GM18867 (cell line): ENCODE results near the gene PIGR.

Experiments
- ATAC-seq: cut with Tn5 transposase; IDR thresholded peaks from one replicate; pipeline ENCODE4 v1.9.1; 2021; ENCODE audit warnings: mild to moderate bottlenecking, moderate library complexity; ENCODE audit not compliant: unreplicated experiment

PIGR gene

GRCh38 chr1:206892351-206892984, 53.8 kb downstream of the PIGR start:
- ATAC-seq, result no peak

DNA sequence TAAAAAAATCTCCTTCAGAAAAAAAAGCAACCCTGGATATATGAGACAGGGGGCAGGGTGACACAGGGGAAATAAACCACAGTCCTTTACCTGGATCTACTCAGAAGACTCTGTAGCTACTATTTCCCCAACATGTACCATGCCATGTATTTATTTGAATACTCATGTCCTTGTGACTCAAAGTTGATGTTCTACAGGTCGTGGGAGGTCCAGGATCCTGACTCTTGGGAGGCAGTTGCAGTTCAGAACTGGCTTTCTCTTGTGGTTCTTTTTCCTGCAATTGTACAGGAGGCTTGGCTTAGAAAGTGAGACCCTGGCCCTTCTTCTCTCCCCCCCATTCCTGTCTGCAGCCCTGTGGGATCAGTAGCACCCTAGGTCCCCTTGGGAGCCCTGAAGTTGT, 54.9 kb downstream of the PIGR start:
- ATAC-seq, result no peak

DNA sequence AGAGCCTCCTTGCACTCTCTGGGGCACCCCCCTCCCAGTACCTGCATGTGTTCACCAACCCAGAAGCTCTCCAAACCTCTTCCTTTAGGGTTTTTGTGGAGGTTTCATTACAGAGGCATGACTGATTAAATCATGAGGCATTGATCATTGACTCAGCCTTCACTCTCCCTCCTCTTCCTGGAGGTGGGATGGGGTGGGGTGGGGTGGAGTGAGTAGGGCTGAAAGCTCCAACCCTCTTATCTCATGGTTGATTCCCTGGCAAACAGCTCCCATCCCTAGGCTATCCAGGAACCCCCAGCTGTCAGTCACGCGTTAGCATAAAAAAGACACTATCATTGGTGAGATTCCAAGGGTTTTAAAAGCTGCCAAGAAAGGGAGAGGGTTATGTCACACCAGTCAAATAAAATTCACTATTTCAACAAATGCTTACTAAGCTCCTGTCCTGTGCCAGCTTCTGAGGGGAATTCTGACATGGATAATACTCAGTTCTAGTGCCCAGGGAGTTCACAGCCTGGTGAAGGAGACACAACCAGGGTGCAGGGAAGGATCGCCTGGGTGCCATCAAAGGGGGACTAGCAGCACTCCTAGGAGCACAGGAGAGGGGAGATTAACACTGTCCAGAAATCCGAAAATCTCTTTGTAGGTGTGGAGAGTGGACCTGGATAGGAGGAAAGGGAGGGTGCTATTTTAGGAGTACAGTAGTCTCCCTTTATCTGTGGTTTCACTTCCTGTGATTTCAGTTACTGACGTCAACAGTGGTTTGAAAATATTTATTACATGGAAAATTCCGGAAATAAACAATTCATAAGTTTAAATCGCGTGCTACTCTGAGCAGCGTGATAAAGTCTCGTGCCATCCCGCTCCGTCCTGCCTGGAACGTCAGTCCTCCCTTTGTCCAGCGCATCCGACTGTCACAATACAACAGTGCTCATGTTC, 55.9 kb downstream of the PIGR start:
- no peak for ATAC-seq

DNA sequence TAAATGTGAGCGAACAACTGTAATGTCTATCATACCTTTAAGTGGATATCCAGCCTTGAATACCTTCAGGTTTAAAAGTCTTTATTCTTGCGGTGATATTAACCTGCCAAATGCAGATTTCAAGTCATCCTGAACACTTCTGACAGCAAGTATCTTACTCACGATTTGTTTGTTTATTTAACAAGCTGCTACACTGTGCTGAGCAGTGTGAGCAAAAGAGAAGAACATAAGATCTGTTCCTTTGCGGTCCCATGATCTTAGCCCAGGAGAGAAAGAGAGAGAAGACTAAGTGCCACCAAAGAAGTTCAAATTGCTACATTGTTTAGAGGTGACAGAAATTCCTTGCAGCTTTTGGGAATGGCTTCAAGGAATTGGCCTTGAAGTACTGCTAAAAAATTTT, 58.6 kb downstream of the PIGR start:
- no peak for ATAC-seq

DNA sequence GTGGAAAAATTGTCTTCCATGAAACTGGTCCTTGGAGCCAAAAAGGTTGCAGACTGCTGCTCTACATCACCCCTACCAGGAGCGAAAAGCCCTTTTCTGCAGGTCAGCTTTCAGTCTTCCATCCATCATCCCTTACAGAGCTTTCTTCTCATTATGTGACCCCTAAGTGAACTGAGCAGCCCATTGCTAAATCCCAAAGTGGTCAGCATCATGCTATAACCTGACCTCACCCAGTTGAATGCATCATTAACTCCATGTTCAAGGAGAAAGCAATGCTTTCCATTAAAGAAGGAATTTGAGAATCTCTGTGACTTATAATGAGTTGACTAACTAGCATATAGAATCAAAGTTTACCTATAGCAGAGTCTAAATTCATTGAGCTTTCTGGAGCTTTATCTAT, 59.4 kb downstream of the PIGR start:
- ATAC-seq, result no peak

GRCh38 chr1:206885341-206886060, 60.8 kb downstream of the PIGR start:
- no peak for ATAC-seq

DNA sequence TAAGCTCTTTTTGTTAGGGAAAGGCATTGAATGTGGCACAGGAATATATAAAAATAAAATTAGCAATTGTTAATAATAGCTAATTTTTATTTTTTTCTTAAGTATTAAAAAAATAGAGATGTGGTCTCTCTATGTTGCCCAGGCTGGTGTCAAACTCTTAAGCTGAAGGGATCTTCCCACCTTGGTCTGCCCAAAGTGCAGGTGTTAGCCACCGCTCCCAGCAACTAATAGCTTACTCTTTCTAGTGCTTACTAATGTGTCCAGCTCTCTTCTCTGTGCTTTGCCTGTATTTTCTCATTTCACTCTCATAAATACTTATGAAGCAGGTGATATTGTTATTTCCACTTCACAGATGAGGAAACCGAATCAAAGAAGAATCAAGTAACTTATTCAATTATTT, 62.4 kb downstream of the PIGR start:
- ATAC-seq, result no peak

GRCh38 chr1:206883160-206883559, 63.1 kb downstream of the PIGR start:
- ATAC-seq, result no peak

- ATAC-seq, result no peak
These were observed 63.7 kb downstream of the PIGR start for GRCh38 chr1:206882555-206882954.

DNA sequence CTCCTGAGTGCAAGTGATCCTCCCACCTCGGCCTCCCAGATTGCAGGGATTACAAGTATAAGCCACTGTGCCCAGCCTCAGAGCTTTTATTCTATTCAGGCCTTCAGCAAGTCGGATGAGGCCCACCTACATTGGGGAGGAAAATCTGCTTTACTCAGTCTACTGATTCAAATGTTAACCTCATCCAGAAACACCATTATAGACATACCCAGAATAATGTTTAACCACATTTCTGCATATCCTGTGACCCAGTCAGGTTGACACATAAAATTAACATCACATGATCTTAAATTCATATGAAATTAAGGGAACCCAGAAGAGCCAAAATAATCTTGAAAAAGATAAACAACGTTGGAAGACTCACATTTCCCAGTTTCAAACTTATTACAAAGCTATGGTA, 66.0 kb downstream of the PIGR start:
- no peak for ATAC-seq
